MM.1S (cell line): ENCODE data around the gene BCAT1.

Experiments
- EZH2 ChIP-seq: fragments of 300-600 bp; sonication (generic); optimal IDR thresholded peaks from 2 replicates; pipeline ENCODE3; 2017; ENCODE audit warnings: low read depth, mild to moderate bottlenecking, antibody characterized with exemption, low read length, mixed read lengths
- EZH2phosphoT487 ChIP-seq: fragments of 300-600 bp; sonication (generic); IDR thresholded peaks from 2 replicates; pipeline ENCODE4 v1.6.1; 2018; ENCODE audit warnings: antibody characterized with exemption, low read length
- TF ChIP-seq, protein P1 (sequence below): fragments of 300-600 bp; sonication (generic); IDR thresholded peaks from 2 replicates; pipeline ENCODE4 v1.5.1; 2016; ENCODE audit warnings: antibody characterized with exemption, low read length, mixed read lengths

DNA sequence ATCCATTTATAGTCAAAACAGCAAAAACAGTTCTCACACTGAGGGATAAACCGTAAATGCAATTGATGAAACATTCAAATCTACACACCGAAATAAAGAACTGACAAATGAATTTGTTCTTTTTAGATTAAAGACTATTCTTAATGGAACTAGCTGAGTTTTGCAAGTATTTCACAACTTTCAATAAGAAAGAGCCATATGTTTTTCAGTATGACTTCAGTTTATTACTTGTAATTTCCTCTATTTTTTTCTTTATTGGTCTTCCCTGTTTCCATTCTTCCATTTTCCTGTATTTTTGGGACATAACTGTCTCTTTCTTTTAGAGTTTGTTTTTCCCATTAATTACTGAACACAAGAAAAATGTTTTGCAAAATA is 4.3 kb downstream of the BCAT1 start:
- TF ChIP-seq, protein P1, sequence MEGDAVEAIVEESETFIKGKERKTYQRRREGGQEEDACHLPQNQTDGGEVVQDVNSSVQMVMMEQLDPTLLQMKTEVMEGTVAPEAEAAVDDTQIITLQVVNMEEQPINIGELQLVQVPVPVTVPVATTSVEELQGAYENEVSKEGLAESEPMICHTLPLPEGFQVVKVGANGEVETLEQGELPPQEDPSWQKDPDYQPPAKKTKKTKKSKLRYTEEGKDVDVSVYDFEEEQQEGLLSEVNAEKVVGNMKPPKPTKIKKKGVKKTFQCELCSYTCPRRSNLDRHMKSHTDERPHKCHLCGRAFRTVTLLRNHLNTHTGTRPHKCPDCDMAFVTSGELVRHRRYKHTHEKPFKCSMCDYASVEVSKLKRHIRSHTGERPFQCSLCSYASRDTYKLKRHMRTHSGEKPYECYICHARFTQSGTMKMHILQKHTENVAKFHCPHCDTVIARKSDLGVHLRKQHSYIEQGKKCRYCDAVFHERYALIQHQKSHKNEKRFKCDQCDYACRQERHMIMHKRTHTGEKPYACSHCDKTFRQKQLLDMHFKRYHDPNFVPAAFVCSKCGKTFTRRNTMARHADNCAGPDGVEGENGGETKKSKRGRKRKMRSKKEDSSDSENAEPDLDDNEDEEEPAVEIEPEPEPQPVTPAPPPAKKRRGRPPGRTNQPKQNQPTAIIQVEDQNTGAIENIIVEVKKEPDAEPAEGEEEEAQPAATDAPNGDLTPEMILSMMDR: no peak
- TF ChIP-seq EZH2phosphoT487: no peak
- TF ChIP-seq EZH2: no peak
